Keratinocyte (primary cell): Measurements from ENCODE around the gene ABCC11. TPM values are rescaled to one million over a fixed set of nuclear protein-coding genes. Genes with fewer than 3 reads are reported as not detected.

Experiments
- DNase-seq: peaks from one replicate; pipeline ENCODE4 v3.0.0-alpha.2; 2011; ENCODE audit warnings: low read depth, missing footprints, low spot score
- FAIRE-seq: peaks from 2 replicates; lab custom pipeline; 2011; peaks lifted over from hg19 to GRCh38; lab: Jason Lieb, UNC
- H2AFZ ChIP-seq: 2 replicates; pipeline ENCODE4 v1.6.0; 2012; ENCODE audit warnings: low read length, control low read depth, inconsistent platforms; ENCODE audit not compliant: control insufficient read depth
- H3K27ac ChIP-seq: 2 replicates; pipeline ENCODE4 v1.5.1; 2011; ENCODE audit warnings: low read length; ENCODE audit not compliant: control insufficient read depth, insufficient read depth
- H3K27me3 ChIP-seq: 3 replicates; pipeline ENCODE4 v1.6.0; 2011; ENCODE audit warnings: low read length; ENCODE audit not compliant: control insufficient read depth, insufficient read depth; ENCODE audit errors: extremely low read depth
- H3K36me3 ChIP-seq, 2 experiments: 2 replicates in 1 of 2; 3 replicates in 1 of 2; pipeline ENCODE4 v1.5.1; 2011; ENCODE audit warnings: low read length in 2 of 2, mild to moderate bottlenecking in 1 of 2; ENCODE audit not compliant: control insufficient read depth in 2 of 2, insufficient read depth in 2 of 2; ENCODE audit errors: extremely low read depth in 1 of 2
- H3K4me1 ChIP-seq: 3 replicates; pipeline ENCODE4 v1.5.1; 2011; ENCODE audit warnings: low read length; ENCODE audit not compliant: control insufficient read depth, insufficient read depth; ENCODE audit errors: extremely low read depth
- H3K4me2 ChIP-seq: 3 replicates; pipeline ENCODE4 v1.6.0; 2011; ENCODE audit warnings: low read depth, low read length; ENCODE audit not compliant: control insufficient read depth, insufficient read depth; ENCODE audit errors: extremely low read depth
- H3K4me3 ChIP-seq, 3 experiments: fragments of 200-600 bp in 1 of 3; sonication (generic) in 1 of 3; 2 replicates in 2 of 3; 3 replicates in 1 of 3; pipeline ENCODE4 v1.5.1; 2011 to 2016; ENCODE audit warnings: low read length in 3 of 3, mild to moderate bottlenecking in 3 of 3, control low read depth in 2 of 3, inconsistent platforms in 1 of 3, low read depth in 1 of 3, mixed read lengths in 1 of 3, mixed run types in 1 of 3, moderate library complexity in 1 of 3; ENCODE audit not compliant: control insufficient read depth in 2 of 3, insufficient read depth in 2 of 3; ENCODE audit errors: extremely low read depth in 1 of 3
- H3K79me2 ChIP-seq: 2 replicates; pipeline ENCODE4 v1.6.0; 2012; ENCODE audit warnings: low read length; ENCODE audit not compliant: control insufficient read depth, insufficient read depth
- H3K9ac ChIP-seq: 3 replicates; pipeline ENCODE4 v1.6.0; 2011; ENCODE audit warnings: low read length; ENCODE audit not compliant: control insufficient read depth, insufficient read depth; ENCODE audit errors: extremely low read depth
- H3K9me1 ChIP-seq: 3 replicates; pipeline ENCODE4 v1.6.0; 2011; ENCODE audit warnings: low read length; ENCODE audit not compliant: control insufficient read depth, insufficient read depth; ENCODE audit errors: extremely low read depth
- H3K9me3 ChIP-seq: 2 replicates; pipeline ENCODE4 v1.5.1; 2012; ENCODE audit warnings: low read depth, low read length; ENCODE audit not compliant: control insufficient read depth
- H4K20me1 ChIP-seq: 3 replicates; pipeline ENCODE4 v1.6.0; 2011; ENCODE audit warnings: low read length; ENCODE audit not compliant: control insufficient read depth, insufficient read depth; ENCODE audit errors: extremely low read depth
- EZH2 ChIP-seq: IDR thresholded peaks from one replicate; pipeline ENCODE4 v1.6.1; 2012; ENCODE audit warnings: inconsistent platforms, mild to moderate bottlenecking, low read length, moderate library complexity
- dilution Hi-C: fragments of 300-500 bp; cut with MboI; formaldehyde crosslinking; loops from one replicate; pipeline ENCODE4 v1.7.0; 2020; ENCODE audit warnings: low sequenced_read_pairs; ENCODE audit not compliant: extremely low pct_ligation_motif_present
- polyA plus RNA-seq, 5 experiments: library from polyadenylated mRNA; depleted of rRNA in 3 of 5; stranded (reverse) in 3 of 5; stranded (forward) in 1 of 5; unstranded in 1 of 5; fragments of >200 nt; gene quantifications; 1 replicate in 1 of 5; 2 replicates in 3 of 5; 3 replicates in 1 of 5; pipeline versions ENCODE4 v1.2.1 to v1.2.3, GENCODE V29; 2011 to 2012; ENCODE audit warnings: missing spikeins in 2 of 5, low read depth in 1 of 5, low replicate concordance in 1 of 5
- TF ChIP-seq, protein P1 (sequence below), 3 experiments: IDR thresholded peaks in 1 of 3; conservative IDR thresholded peaks in 1 of 3; optimal IDR thresholded peaks in 1 of 3; 2 replicates in 2 of 3; 3 replicates in 1 of 3; pipeline versions ENCODE3 to v1.5.1; 2011; ENCODE audit warnings: low read length in 3 of 3, mild to moderate bottlenecking in 3 of 3, moderate library complexity in 2 of 3, control low read depth in 1 of 3, inconsistent platforms in 1 of 3; ENCODE audit not compliant: insufficient read depth in 2 of 3; ENCODE audit errors: extremely low read depth in 1 of 3

ABCC11 gene
- polyA plus RNA-seq, 1 donor (not counting 4 experiments of a cell fraction or from before 2014, with no cell fraction given): 0.33 TPM

- TF ChIP-seq EZH2: no peak
- TF ChIP-seq, protein P1, sequence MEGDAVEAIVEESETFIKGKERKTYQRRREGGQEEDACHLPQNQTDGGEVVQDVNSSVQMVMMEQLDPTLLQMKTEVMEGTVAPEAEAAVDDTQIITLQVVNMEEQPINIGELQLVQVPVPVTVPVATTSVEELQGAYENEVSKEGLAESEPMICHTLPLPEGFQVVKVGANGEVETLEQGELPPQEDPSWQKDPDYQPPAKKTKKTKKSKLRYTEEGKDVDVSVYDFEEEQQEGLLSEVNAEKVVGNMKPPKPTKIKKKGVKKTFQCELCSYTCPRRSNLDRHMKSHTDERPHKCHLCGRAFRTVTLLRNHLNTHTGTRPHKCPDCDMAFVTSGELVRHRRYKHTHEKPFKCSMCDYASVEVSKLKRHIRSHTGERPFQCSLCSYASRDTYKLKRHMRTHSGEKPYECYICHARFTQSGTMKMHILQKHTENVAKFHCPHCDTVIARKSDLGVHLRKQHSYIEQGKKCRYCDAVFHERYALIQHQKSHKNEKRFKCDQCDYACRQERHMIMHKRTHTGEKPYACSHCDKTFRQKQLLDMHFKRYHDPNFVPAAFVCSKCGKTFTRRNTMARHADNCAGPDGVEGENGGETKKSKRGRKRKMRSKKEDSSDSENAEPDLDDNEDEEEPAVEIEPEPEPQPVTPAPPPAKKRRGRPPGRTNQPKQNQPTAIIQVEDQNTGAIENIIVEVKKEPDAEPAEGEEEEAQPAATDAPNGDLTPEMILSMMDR (optimal IDR thresholded peaks at IDR 0.05 in 1 of 3, IDR thresholded peaks at IDR 0.05 in 1 of 3, conservative IDR thresholded peaks at IDR 0.05 in 1 of 3; ENCODE audit: extremely low read depth in 1 of 3, insufficient read depth in 2 of 3, low read length in 3 of 3): no peak
- Histone ChIP-seq H3K79me2 (peaks cover 6% of the 10 kb centered on the region), H3K27ac (peak overlapping the region; percentile 9), H3K9me1 (no peaks in the 10 kb centered on the region), H3K4me2 (no peak overlapping the region), H3K9me3 (no peaks in the 10 kb centered on the region), H3K9ac (no peak overlapping the region), H2AFZ (no peak overlapping the region), H3K4me3 (no peak overlapping the region), H3K36me3 (peaks cover 4 to 21% of the 10 kb centered on the region in 2 experiments), H3K27me3 (no peaks in the 10 kb centered on the region), H3K4me1 (peaks cover 36% of the 10 kb centered on the region), H4K20me1 (no peaks in the 10 kb centered on the region)
- dilution Hi-C loops: no loop called here
- no peak for DNase-seq
- no peak for FAIRE-seq
Measured at GRCh38 chr16:48294724-48295123, 47.4 kb upstream of the ABCC11 start.

GRCh38 chr16:48292452-48292851 lies 45.1 kb upstream of the ABCC11 start:
- no peak for FAIRE-seq
- Histone ChIP-seq H3K27me3 (no peaks in the 10 kb centered on the region), H3K27ac (peak overlapping the region; percentile 79), H3K36me3 (peaks cover 11 to 17% of the 10 kb centered on the region in 2 experiments), H3K9ac (no peak overlapping the region), H3K9me1 (no peaks in the 10 kb centered on the region), H4K20me1 (no peaks in the 10 kb centered on the region), H3K79me2 (peaks cover 6% of the 10 kb centered on the region), H3K9me3 (no peaks in the 10 kb centered on the region), H2AFZ (no peak overlapping the region), H3K4me3 (no peak overlapping the region), H3K4me2 (peak overlapping the region; percentile 88), H3K4me1 (peaks cover 36% of the 10 kb centered on the region)
- no peak for DNase-seq
- dilution Hi-C loops: no loop called here
- TF ChIP-seq, protein P1 (optimal IDR thresholded peaks at IDR 0.05 in 1 of 3, IDR thresholded peaks at IDR 0.05 in 1 of 3, conservative IDR thresholded peaks at IDR 0.05 in 1 of 3; ENCODE audit: extremely low read depth in 1 of 3, insufficient read depth in 2 of 3, low read length in 3 of 3): no peak
- TF ChIP-seq EZH2: no peak
